Thyroid gland (tissue), 4 donors: ENCODE data around the gene LPCAT2. TPM values are rescaled to one million over a fixed set of nuclear protein-coding genes. Genes with fewer than 3 reads are reported as not detected.

ENCODE experiments used
- DNase-seq, 2 donors: peaks; one replicate each; pipeline ENCODE4 v3.0.0-alpha.2; 2019
- H3K27ac ChIP-seq, 3 donors: fragments of 200-600 bp; sonication (generic); 1 replicate in 2 of 3; 2 replicates in 1 of 3; pipeline ENCODE4 v1.5.1; 2016 to 2019; ENCODE audit warnings: mild to moderate bottlenecking in 1 of 3, moderate library complexity in 1 of 3
- H3K27me3 ChIP-seq: fragments of 200-600 bp; sonication (generic); one replicate; pipeline ENCODE4 v1.5.1; 2019
- H3K36me3 ChIP-seq, 2 donors: fragments of 200-600 bp; sonication (generic); one replicate each; pipeline ENCODE4 v1.5.1; 2016 to 2019
- H3K4me1 ChIP-seq, 2 donors: fragments of 200-600 bp; sonication (generic); one replicate each; pipeline ENCODE4 v1.5.1; 2017 to 2019
- H3K4me3 ChIP-seq, 3 donors: fragments of 200-600 bp; sonication (generic); replicated peaks in 1 of 3; 1 replicate in 2 of 3; 2 replicates in 1 of 3; pipeline ENCODE4 v1.5.1; 2016; ENCODE audit warnings: mild to moderate bottlenecking in 1 of 3
- H3K9me3 ChIP-seq: fragments of 200-600 bp; sonication (generic); one replicate; pipeline ENCODE4 v1.5.1; 2017
- CTCF ChIP-seq, 6 experiments: fragments of 200-600 bp in 3 of 6; fragments of 450-650 bp in 3 of 6; sonication (generic) in 3 of 6; IDR thresholded peaks; one replicate each; pipeline ENCODE4 v1.5.1; 2016 to 2019; ENCODE audit warnings: antibody characterized with exemption in 6 of 6, mild to moderate bottlenecking in 2 of 6, inconsistent platforms in 1 of 6, moderate library complexity in 1 of 6
- POLR2A ChIP-seq, 2 donors: fragments of 450-650 bp; IDR thresholded peaks; one replicate each; pipeline ENCODE4 v1.6.1; 2017; ENCODE audit warnings: antibody characterized with exemption in 2 of 2, mild to moderate bottlenecking in 2 of 2, moderate library complexity in 1 of 2
- WGBS, 2 donors: methylation state at CpG; one replicate each; pipeline ENCODE4 v1.1.5; 2017; 5-methylcytosine and 5-hydroxymethylcytosine counted together
- intact Hi-C: fragments of 100-400 bp; cut with DNase I; formaldehyde crosslinking; loops from one replicate; pipeline ENCODE4 v1.15.1; 2023
- total RNA-seq, 4 donors: library from RNA; depleted of rRNA; stranded (reverse); fragments of >200 nt; gene quantifications; one replicate each; pipeline ENCODE4 v1.2.3, GENCODE V29; 2016

The LPCAT2 gene
- total RNA-seq, 4 donors from 2014 or later = 115 to 274 (median 214) TPM

- WGBS, 2 donors = 35 to 48% methylated on average over 1 of the region's 1 CpG
- Histone ChIP-seq H3K36me3 (no peaks in the 10 kb centered on the region), H3K4me3 (no peak overlapping the region), H3K9me3 (no peaks in the 10 kb centered on the region), H3K27ac (peak overlapping the region; percentile 6 to 57 (median 57)), H3K4me1 (peaks cover 33 to 37% of the 10 kb centered on the region in 2 donors), H3K27me3 (no peaks in the 10 kb centered on the region)
- intact Hi-C loops = no loop called here
- DNase-seq = no peak
- TF ChIP-seq POLR2A (IDR thresholded peaks at IDR 0.05) (no peak), CTCF (IDR thresholded peaks at IDR 0.05) (no peak)
These were observed 60.2 kb downstream of the LPCAT2 start for GRCh38 chr16:55569025-55569424.

- intact Hi-C loops = no loop called here
- Histone ChIP-seq H3K36me3 (no peaks in the 10 kb centered on the region), H3K27ac (peak overlapping the region in 2 of 3 donors; percentile 13 to 35), H3K27me3 (no peaks in the 10 kb centered on the region), H3K4me1 (peaks cover 31 to 34% of the 10 kb centered on the region in 2 donors), H3K9me3 (no peaks in the 10 kb centered on the region), H3K4me3 (no peak overlapping the region)
- 76 to 79% methylated on average over 5 of the region's 5 CpGs for WGBS, 2 donors
- DNase-seq = no peak
- TF ChIP-seq POLR2A (IDR thresholded peaks at IDR 0.05) (no peak), CTCF (IDR thresholded peaks at IDR 0.05) (no peak)
These were observed 61.3 kb downstream of the LPCAT2 start for GRCh38 chr16:55570159-55570558.

- intact Hi-C loops = no loop called here
- peak in 1 of 2 donors; percentile 11 for DNase-seq
- H3K36me3 ChIP-seq = no peaks in the 10 kb centered on the region
- TF ChIP-seq CTCF (IDR thresholded peaks at IDR 0.05) (no peak), POLR2A (IDR thresholded peaks at IDR 0.05) (no peak)
- H3K27me3 ChIP-seq = no peaks in the 10 kb centered on the region
- WGBS, 2 donors = 39 to 49% methylated on average over 1 of the region's 1 CpG
- peaks cover 31 to 34% of the 10 kb centered on the region in 2 donors for H3K4me1 ChIP-seq
- no peak overlapping the region for H3K4me3 ChIP-seq
- H3K9me3 ChIP-seq = no peaks in the 10 kb centered on the region
- no peak overlapping the region for H3K27ac ChIP-seq
These were observed 62.5 kb downstream of the LPCAT2 start for GRCh38 chr16:55571191-55571897.

GRCh38 chr16:55572439-55572838 lies 63.6 kb downstream of the LPCAT2 start:
- 91 to 92% methylated on average over 4 of the region's 4 CpGs for WGBS, 2 donors
- TF ChIP-seq POLR2A (IDR thresholded peaks at IDR 0.05) (no peak), CTCF (IDR thresholded peaks at IDR 0.05) (no peak)
- intact Hi-C loops = no loop called here
- DNase-seq = no peak
- Histone ChIP-seq H3K4me1 (peaks cover 26 to 27% of the 10 kb centered on the region in 2 donors), H3K9me3 (no peaks in the 10 kb centered on the region), H3K4me3 (no peak overlapping the region), H3K36me3 (no peaks in the 10 kb centered on the region), H3K27ac (no peak overlapping the region), H3K27me3 (no peaks in the 10 kb centered on the region)

GRCh38 chr16:55574811-55575210 lies 65.9 kb downstream of the LPCAT2 start:
- 79 to 87% methylated on average over 2 of the region's 2 CpGs for WGBS, 2 donors
- H3K27ac ChIP-seq = no peak overlapping the region
- no peak overlapping the region for H3K4me3 ChIP-seq
- H3K36me3 ChIP-seq = peaks cover 6 to 7% of the 10 kb centered on the region in 2 donors
- peaks cover 6% of the 10 kb centered on the region in 2 donors for H3K4me1 ChIP-seq
- no peaks in the 10 kb centered on the region for H3K9me3 ChIP-seq
- intact Hi-C loops = no loop called here
- H3K27me3 ChIP-seq = no peaks in the 10 kb centered on the region
- TF ChIP-seq CTCF (IDR thresholded peaks at IDR 0.05) (no peak), POLR2A (IDR thresholded peaks at IDR 0.05) (no peak)
- DNase-seq = no peak
